GM18526 (cell line): ENCODE results near the gene EDN3.

Source experiments
- POLR2A ChIP-seq: IDR thresholded peaks from 3 replicates; pipeline ENCODE4 v1.6.1; 2011; ENCODE audit not compliant: insufficient read length; ENCODE audit errors: extremely low read depth

Gene EDN3

DNA sequence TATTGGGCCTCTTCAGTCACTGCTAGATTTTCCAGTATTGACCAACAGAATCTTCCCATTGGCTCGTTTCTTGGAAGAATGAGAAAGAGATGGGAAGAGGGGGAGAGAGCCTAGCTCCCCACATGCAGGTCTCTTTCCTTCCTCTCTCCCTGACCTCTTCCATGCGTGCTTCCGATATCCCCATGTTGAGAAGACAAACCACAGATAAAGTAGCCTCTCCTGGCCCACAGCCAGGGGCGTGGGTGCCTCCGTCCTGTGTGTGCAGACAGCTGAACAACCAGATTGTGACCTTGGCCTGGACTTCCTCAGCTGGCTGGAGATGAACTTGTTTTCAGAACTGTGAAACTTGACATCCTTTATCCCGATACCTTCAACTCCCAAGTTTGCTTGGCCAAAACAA is 71.0 kb downstream of the EDN3 start:
- TF ChIP-seq POLR2A = no peak

DNA sequence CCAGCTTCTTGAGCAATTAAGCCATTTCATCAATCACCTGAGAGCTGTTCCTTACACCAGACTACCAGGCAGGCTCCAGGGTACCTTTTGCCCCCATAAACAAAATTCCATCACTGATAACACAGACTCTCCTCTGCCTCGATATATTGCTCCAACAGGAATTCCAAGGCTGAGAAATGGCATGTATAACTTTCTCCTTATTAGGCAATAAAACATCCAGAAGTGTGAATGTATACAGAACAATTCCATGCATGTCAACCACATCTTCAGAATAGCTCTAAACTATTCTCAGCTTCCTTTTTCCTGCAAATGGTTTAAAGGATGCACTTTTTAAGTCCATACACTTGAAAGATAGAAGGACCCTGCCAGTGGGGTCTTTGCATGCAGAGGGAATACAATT is 73.8 kb downstream of the EDN3 start:
- TF ChIP-seq POLR2A = no peak

DNA sequence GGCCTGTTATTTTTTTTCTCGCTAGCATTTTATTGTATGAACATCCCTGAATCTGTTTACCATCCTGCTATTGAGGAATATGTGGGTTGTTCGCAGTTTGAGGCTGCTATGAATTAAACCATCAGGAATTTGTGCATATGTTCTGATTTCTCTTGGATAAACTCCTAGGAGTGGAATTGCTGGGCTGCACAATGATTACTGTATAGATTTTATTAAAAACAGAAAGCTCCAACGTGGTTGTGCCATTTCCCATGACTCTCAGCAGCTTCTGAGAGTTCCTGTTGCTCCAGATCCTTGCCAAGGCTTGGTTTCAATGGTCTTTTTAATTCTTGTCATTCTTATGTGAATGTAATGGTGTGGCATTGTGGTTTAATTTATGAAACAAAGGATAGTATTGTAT is 75.1 kb downstream of the EDN3 start:
- no peak for TF ChIP-seq POLR2A
